Heart left ventricle (tissue), 16 donors: Measurements from ENCODE around the gene PCDHB11. TPM values are rescaled to one million over a fixed set of nuclear protein-coding genes. Genes with fewer than 3 reads are reported as not detected.

Source experiments
- ATAC-seq, 4 donors: fragments of 200-7000 bp; cut with Tn5 transposase; one replicate each; pipeline ENCODE4 v1.9.1; 2020 to 2022; ENCODE audit warnings: moderate library complexity in 4 of 4, mild to moderate bottlenecking in 3 of 4, moderate number of reproducible peaks in 1 of 4
- DNase-seq, 5 donors: peaks; one replicate each; pipeline ENCODE4 v3.0.0-alpha.2; 2020
- H3K27ac ChIP-seq, 12 donors: fragments of 200-600 bp; sonication (generic) in 4 of 12; one replicate each; pipeline versions ENCODE4 v1.5.0 to v1.8.0; 2016 to 2022; ENCODE audit warnings: mild to moderate bottlenecking in 2 of 12
- H3K27me3 ChIP-seq, 9 donors: fragments of 200-600 bp; sonication (generic) in 2 of 9; one replicate each; pipeline versions ENCODE4 v1.5.1 to v1.8.0; 2016 to 2022; ENCODE audit warnings: mild to moderate bottlenecking in 3 of 9
- H3K36me3 ChIP-seq, 9 donors: fragments of 200-600 bp; sonication (generic) in 2 of 9; one replicate each; pipeline versions ENCODE4 v1.5.0 to v1.8.0; 2018 to 2022; ENCODE audit warnings: mild to moderate bottlenecking in 2 of 9
- H3K4me1 ChIP-seq, 12 donors: fragments of 200-600 bp; sonication (generic) in 4 of 12; one replicate each; pipeline versions ENCODE4 v1.5.0 to v1.8.0; 2016 to 2022; ENCODE audit warnings: mild to moderate bottlenecking in 3 of 12
- H3K4me3 ChIP-seq, 12 donors: fragments of 200-600 bp; sonication (generic) in 4 of 12; one replicate each; pipeline versions ENCODE4 v1.5.0 to v1.8.0; 2017 to 2022; ENCODE audit warnings: mild to moderate bottlenecking in 9 of 12, moderate library complexity in 4 of 12
- H3K9me3 ChIP-seq, 12 donors: fragments of 200-600 bp; sonication (generic) in 4 of 12; one replicate each; pipeline versions ENCODE4 v1.5.0 to v1.8.0; 2016 to 2022; ENCODE audit warnings: mild to moderate bottlenecking in 1 of 12
- POLR2A ChIP-seq, 2 donors: fragments of 450-650 bp; IDR thresholded peaks; one replicate each; pipeline ENCODE4 v1.6.1; 2017; ENCODE audit warnings: antibody characterized with exemption in 2 of 2, mild to moderate bottlenecking in 2 of 2, moderate library complexity in 2 of 2
- WGBS, 4 donors: extraction: QIAGEN DNeasy Blood & Tissue Kit in 2 of 4; methylation state at CpG; one replicate each; pipeline versions ENCODE4 v1.1.5 to v1.1.7; 2013 to 2018; 5-methylcytosine and 5-hydroxymethylcytosine counted together
- intact Hi-C, 10 donors: fragments of 100-400 bp; cut with DNase I; formaldehyde crosslinking; loops; one replicate each; pipeline versions ENCODE4 v1.11.1 to v1.14.2; 2022
- long read RNA-seq, 3 donors: library from polyadenylated mRNA; unstranded; transcript quantifications; one replicate each; pipeline ENCODE4 v2.0.0, GENCODE V29; 2020 to 2021
- polyA plus RNA-seq, 2 donors: library from polyadenylated mRNA; stranded (reverse); fragments of 200-250 nt; gene quantifications; one replicate each; pipeline ENCODE4 v1.2.3, GENCODE V29; 2013
- total RNA-seq, 9 donors: library from RNA; depleted of rRNA in 2 of 9; stranded (reverse); fragments of >200 nt in 2 of 9; fragmentation: NEBNext Ultra II Directional in 3 of 9; extraction: Animal tissue kit (Norgen Biotek cat#: 25700) in 3 of 9; gene quantifications; one replicate each; pipeline versions ENCODE4 v1.1.0 to v1.2.4, GENCODE V29; 2016 to 2023
- TF ChIP-seq, protein P1 (sequence below), 12 donors: fragments of 200-600 bp; sonication (generic) in 4 of 12; IDR thresholded peaks; one replicate each; pipeline versions ENCODE4 v1.5.0 to v1.8.0; 2018 to 2022; ENCODE audit warnings: antibody characterized with exemption in 12 of 12, mild to moderate bottlenecking in 5 of 12
- donor health status: ischemic (EF 13 %, LVEDD 7.1; RV severe dilation, severe dysfunction).
- donor health status: healthy with polysubstance abuse.
- donor health status: DM: no; HTN: yes; CAD: no.
- donor health status: DM: no; HTN: no; CAD: no.
- donor health status: ischemic (EF 25% LVEDD 6.9; RV normal size, moderate dysfunction).
- donor health status: ischemic (EF 25% LVEDD 5.7; RV mildly dilated, moderate dysfunction).
- donor health status: healthy.
- donor health status: DM: yes; HTN: yes; CAD: no.
- donor health status: ischemic (EF 35%, LVEDD 5.7; RV mildly dilated, moderate dysfunction).
- donor health status: nonischemic (EF 11% LVEDD 7.7; RV severe dilation, severe dysfunction).
- donor health status: DM: yes; HTN: yes; CAD: no.
- donor health status: PGD.
- donor health status: ischemic (EF 29% LVEDD 5.4; RV normal size, mild dysfunction).
- donor health status: nonischemic (EF 23%, LVEDD 6.1; RV moderate dilation, normal function).

PCDHB11 gene
- total RNA-seq (1 to 10 TPM in 7 of 9 donors, under 1 TPM in 2; 0.61 to 2.8 (median 1.4) TPM), polyA plus RNA-seq (under 1 TPM; 0.23 to 0.28 TPM)
- long read RNA-seq, donor 1 = 0 reads
- long read RNA-seq, donor 2 = 0 reads
- long read RNA-seq, donor 3, full-length matches to known transcripts = 1 of 1 reads
- long read RNA-seq, donor 3, partial matches to known transcripts = 0 of 1 reads
- long read RNA-seq, donor 3, other reads (novel, unspliced or antisense) = 0 of 1 reads

DNA sequence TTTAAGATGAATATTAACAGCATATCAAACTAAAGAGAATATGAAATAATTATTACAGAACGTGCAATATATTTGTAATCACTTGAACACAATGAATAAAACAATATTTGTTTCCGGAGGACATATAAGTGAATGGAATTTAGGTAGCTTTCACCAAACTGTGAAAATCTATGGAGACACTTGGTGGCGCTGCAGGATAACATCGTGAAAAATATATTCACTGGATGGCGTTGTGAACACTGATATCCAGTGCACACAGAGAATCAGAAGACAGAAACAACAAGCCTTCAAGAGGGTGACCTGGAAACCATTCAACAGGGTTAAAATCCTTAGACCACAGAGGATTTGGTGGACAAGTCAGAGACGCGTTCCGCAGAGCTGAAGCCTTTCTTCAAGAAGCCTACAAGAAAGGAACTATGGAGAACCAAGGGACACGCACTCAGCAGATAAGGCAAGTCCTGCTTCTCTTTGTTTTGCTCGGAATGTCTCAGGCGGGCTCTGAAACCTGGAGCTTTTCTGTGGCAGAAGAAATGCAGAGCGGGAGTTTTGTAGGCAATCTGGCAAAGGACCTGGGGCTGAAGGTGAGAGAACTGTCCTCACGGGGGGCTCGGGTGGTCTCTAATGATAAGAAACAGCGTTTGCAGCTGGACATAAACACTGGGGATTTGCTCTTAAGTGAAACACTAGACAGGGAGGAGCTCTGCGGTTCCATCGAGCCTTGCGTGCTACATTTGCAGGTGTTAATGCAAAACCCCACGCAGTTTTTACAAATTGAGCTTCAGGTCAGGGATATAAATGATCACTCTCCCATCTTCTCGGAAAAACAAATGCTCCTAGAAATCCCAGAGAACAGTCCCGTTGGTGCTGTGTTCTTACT, at the start of gene PCDHB11:
PCDHB11 (plus strand) TSS at position 269 of the 877 bp plus-strand sequence; CDS start at position 417, 148 bp downstream.
- Histone ChIP-seq H3K27me3 (peaks cover 0 to 6% (median 0%) of the 10 kb centered on the region in 9 donors), H3K4me1 (no peaks in the 10 kb centered on the region), H3K36me3 (peaks cover 0 to 3% (median 0%) of the 10 kb centered on the region in 9 donors), H3K9me3 (peaks cover 0 to 98% (median 61%) of the 10 kb centered on the region in 12 donors), H3K27ac (no peak within 1 kb of the TSS), H3K4me3 (peak within 1 kb of the TSS in 8 of 12 donors; percentile 2 to 33 (median 12))
- WGBS, 4 donors = 33 to 48% (median 38%) methylated on average over 21 of the region's 21 CpGs
- DNase-seq = no peak
- intact Hi-C loops = loop anchor here in 1 of 10 donors (10.0 kb wide), 1 partner anchor 45 kb away; the partner anchor contains the start of gene PCDHB15
- no peak for ATAC-seq
- TF ChIP-seq POLR2A (IDR thresholded peaks at IDR 0.05) = no peak
- TF ChIP-seq, protein P1, sequence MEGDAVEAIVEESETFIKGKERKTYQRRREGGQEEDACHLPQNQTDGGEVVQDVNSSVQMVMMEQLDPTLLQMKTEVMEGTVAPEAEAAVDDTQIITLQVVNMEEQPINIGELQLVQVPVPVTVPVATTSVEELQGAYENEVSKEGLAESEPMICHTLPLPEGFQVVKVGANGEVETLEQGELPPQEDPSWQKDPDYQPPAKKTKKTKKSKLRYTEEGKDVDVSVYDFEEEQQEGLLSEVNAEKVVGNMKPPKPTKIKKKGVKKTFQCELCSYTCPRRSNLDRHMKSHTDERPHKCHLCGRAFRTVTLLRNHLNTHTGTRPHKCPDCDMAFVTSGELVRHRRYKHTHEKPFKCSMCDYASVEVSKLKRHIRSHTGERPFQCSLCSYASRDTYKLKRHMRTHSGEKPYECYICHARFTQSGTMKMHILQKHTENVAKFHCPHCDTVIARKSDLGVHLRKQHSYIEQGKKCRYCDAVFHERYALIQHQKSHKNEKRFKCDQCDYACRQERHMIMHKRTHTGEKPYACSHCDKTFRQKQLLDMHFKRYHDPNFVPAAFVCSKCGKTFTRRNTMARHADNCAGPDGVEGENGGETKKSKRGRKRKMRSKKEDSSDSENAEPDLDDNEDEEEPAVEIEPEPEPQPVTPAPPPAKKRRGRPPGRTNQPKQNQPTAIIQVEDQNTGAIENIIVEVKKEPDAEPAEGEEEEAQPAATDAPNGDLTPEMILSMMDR (IDR thresholded peaks at IDR 0.05) = peak in 5 of 12 donors; percentile 13 to 25 (median 18)

DNA sequence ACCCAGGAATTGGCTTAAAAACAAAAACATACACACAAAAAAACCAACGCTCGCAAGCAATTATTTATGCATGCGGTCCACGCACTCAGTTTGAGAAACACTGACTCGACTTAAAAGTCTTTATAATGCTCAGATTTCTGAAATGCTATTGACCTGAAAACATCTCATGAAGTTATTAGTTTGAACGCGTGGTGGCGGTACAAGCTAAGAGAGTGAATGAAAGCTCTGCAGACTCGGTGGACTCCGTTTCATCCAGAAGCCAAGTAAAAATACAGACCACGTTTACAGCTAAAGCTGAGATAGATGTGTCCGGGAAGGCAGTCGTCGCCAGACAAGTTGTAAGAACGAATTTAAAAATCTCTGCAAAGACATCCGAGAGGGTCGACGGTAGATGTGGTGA, 49.6 kb upstream of the PCDHB11 start, which contains the start of gene PCDHB6:
PCDHB6 (plus strand) TSS at position 246 of the 400 bp plus-strand sequence. CDS start 201 bp downstream, outside the sequence.
- H3K36me3 ChIP-seq = no peaks in the 10 kb centered on the region
- no peak within 1 kb of the TSS for H3K27ac ChIP-seq
- no peak for TF ChIP-seq POLR2A (IDR thresholded peaks at IDR 0.05)
- TF ChIP-seq, protein P1 (IDR thresholded peaks at IDR 0.05) = peak in 6 of 12 donors; percentile 17 to 44 (median 31)
- no peaks in the 10 kb centered on the region for H3K4me1 ChIP-seq
- H3K9me3 ChIP-seq = peaks cover 0 to 94% (median 39%) of the 10 kb centered on the region in 12 donors
- H3K4me3 ChIP-seq = peak within 1 kb of the TSS in 8 of 12 donors; percentile 8 to 37 (median 22)
- H3K27me3 ChIP-seq = peaks cover 0 to 35% (median 4%) of the 10 kb centered on the region in 9 donors
- 12 to 16% (median 14%) methylated on average over 18 of the region's 18 CpGs for whole genome bisulfite sequencing, 4 donors
- no peak for DNase-seq
- intact Hi-C loops = no loop called here
- no peak for ATAC-seq

DNA sequence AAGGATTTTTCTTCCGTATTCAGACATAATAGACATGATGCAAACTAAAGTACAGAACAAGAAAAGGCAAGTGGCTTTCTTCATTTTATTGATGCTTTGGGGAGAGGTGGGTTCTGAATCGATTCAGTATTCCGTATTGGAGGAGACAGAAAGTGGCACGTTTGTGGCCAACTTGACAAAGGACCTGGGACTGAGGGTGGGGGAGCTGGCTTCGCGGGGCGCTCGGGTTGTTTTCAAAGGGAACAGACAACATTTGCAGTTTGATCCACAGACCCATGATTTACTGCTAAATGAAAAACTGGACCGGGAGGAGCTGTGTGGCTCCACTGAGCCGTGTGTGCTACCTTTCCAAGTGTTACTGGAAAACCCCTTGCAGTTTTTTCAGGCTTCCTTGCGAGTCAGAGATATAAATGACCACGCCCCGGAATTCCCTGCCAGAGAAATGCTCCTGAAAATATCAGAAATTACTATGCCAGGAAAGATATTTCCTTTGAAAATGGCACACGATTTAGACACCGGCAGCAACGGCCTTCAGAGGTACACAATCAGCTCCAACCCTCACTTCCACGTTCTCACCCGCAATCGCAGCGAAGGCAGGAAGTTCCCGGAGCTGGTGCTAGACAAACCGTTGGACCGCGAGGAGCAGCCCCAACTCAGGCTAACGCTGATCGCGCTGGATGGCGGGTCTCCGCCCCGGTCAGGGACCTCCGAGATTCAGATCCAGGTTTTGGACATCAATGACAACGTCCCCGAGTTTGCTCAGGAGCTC, 49.0 kb upstream of the PCDHB11 start:
- no peaks in the 10 kb centered on the region for H3K4me1 ChIP-seq
- H3K27ac ChIP-seq = no peak overlapping the region
- DNase-seq (peak in 1 of 5 donors; percentile 43), ATAC-seq (no peak)
- H3K4me3 ChIP-seq = peak overlapping the region in 8 of 12 donors; percentile 8 to 37 (median 22)
- intact Hi-C loops = no loop called here
- H3K9me3 ChIP-seq = peaks cover 0 to 96% (median 42%) of the 10 kb centered on the region in 12 donors
- no peaks in the 10 kb centered on the region for H3K36me3 ChIP-seq
- TF ChIP-seq, protein P1 (IDR thresholded peaks at IDR 0.05) = no peak
- TF ChIP-seq POLR2A (IDR thresholded peaks at IDR 0.05) = no peak
- WGBS, 4 donors = 36 to 48% (median 39%) methylated on average over 32 to 33 of the region's 33 CpGs
- peaks cover 0 to 36% (median 4%) of the 10 kb centered on the region in 9 donors for H3K27me3 ChIP-seq
